Measurements from ENCODE around the gene SH3GL3.

SH3GL3 gene

DNA sequence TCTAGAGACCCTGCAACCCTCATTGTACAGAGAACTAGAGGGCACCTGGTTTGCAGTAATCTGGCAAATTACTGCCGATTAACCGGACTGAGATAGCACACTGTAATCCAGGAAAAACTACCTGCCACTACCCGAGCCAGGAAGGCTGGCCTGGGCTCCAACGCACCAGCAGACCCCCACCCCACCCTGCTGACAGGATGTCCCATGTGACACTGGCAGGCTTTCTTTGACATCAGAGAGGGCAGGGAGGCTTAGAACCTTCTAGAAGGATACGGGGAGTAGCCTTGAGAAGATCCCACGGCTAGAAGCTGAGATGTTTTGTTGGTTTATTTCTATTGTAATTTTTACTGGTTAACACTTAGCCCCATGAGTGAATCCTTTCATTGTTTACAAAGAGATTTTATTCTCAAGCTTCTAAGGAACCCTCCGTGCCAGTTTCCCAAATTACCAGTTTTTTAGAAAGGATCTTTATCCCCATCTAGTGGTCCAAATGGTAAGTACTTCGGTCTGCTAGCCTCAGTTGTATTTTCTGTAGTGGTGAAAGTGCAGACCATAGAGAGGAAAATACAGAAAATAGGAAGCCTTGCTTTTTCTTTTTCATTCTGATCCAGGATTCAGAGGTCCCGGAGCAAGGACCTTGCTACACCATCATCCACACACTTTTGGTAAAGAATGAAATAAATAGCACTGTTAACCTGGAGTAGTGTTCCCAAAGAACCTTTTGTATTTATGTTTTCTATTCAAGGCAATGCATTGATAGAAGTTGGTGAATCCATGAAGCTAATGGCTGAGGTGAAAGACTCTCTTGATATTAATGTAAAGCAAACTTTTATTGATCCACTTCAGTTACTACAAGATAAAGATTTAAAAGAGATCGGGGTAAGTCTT, 124.9 kb downstream of the SH3GL3 start:
- DNase-seq = no peak

DNA sequence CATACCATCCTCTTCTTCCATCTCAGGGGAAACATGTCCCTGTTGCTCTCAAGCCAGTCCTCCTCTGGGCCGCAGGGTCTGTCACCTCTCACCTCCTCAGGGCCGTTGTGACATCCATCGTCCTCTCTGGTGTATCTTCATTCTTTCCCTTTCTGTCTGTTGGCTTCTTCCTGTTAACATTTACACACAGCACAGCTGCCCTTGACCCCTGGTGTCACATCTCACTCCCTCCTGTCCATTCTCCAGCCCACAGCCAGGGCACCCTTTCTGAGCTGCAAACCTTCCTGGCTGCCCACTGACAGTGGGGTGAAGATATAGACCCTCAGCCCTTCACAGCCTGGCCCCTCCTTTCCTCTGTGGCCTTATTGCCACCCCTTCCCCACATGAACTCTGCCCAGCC, 127.2 kb downstream of the SH3GL3 start:
- no peak for DNase-seq

DNA sequence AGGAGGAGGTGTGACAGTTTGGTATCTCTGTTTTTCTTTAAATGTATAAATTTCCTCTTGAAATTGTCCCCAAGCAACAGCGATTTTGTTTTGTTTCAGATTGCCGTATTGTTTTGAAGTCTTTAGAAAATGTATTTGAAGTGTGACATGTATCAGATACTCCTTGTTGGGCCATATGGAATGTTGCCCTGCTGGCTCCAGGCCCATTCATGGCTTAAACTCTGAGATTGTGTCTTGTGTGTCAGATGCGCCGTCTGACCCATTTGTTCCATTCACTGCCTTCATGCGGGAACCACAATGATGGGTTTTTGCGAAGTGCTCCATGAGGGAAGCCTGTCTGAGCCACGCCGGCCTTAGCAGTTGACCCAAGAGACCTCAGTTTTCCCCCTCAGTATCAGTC, 131.6 kb downstream of the SH3GL3 start:
- DNase-seq = no peak

DNA sequence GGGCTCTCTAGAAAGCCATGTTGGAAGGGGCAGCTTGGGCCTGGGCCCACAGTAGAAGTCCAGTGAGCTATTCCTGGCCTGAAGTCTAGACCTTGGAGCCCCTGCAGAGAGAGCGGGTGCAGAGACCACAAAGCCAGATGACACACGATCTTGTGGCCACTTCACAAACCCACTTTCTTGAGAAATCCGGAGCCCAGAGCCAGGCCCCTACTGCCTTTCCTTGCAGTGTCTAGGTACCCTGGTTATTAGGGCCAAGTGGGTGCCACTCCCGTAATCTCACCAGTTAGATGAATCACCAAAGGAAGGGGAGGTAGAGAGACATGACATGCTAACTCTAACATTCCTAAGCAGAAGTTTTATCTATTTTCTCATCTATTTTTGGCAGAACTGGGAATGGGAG, 134.2 kb downstream of the SH3GL3 start:
- DNase-seq = no peak

DNA sequence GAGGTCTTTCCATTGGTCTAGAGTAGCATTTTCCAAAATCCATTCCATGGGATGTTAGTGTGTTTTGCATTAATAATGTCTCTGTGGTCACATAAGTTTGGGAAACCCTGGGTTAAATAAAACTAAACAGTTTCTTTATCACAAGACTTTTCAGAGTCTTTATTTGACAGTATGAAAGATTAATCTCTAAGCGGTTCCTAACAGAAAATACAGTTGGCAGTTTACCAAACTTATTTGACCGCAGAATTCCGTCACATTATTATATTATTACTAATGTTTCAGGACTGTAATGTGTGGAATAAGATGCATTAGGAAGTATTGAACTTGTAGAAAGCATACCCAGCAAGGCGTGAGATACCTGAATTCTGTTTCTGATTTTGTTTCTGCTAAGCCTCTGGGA, 135.2 kb downstream of the SH3GL3 start:
- DNase-seq = no peak

DNA sequence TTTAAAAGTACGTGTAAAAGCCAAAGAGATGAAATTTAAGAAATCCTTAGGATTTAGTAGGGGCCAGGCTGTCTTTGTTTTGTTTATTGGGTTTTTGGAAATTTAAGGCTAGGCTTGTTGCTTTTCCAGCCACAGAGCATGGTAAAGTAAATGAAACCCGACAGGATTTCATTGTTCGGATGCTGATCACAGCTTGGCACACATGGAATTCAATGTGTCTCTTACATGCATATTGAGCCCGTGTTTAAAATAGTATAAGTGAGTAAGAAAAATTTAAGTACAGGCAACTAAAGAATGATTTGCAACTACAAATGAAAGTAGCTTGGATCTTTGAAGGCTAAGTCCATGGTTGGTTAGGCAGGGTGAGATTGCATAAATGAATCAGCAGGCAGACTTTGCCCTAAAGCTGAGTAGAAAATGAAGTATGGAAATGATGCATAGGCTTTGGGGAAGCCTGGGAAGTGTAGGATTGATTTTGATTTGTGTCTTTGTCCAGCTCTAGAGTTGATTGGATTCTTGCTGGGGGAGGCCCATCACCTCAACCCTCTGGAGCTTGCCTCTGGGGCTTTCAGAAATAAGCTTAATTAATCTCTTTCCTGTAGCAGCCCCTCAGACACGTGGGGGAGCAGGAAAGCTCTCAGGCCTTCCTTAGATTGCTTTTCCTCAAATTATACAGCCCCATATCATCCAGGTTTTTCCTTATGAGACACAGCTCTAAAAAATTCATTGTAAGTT, 138.6 kb downstream of the SH3GL3 start:
- DNase-seq = no peak

DNA sequence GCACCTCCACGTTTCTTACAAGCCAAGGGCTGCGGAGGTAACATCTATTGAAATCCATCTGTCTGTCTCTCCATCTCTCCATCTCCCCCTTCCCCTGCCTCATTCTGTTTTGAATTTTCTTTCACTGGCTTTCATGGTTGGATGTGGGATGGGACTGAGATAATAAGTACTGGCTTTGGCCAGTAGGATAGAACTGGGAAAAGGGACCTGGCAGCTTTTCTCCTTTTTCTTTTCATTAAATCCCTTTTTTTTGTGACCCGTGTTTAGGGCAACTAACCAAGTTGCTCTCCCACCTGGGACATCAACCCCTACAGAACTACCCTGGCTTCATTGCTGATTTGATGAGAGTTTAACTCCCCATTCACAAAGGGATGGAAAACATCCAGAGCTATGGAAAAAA, 139.9 kb downstream of the SH3GL3 start:
- no peak for DNase-seq

DNA sequence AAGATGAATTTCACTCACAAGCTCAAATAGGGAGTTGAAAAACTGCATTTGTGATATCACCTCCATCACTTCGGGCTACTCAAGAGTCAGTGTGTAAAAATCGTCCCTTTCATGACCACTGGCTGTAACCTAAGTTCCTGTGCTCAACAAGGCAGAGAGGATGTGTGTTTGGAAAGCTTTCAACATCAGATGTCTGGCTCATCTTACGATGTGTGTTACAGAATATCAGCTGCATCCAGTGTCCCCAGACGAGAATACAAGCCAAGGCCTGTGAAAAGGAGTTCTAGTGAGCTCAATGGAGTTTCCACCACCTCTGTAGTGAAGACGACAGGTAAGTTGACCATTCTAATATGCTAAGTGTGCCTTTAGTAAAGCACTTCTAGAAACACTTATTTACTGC, 141.3 kb downstream of the SH3GL3 start:
- no peak for DNase-seq

DNA sequence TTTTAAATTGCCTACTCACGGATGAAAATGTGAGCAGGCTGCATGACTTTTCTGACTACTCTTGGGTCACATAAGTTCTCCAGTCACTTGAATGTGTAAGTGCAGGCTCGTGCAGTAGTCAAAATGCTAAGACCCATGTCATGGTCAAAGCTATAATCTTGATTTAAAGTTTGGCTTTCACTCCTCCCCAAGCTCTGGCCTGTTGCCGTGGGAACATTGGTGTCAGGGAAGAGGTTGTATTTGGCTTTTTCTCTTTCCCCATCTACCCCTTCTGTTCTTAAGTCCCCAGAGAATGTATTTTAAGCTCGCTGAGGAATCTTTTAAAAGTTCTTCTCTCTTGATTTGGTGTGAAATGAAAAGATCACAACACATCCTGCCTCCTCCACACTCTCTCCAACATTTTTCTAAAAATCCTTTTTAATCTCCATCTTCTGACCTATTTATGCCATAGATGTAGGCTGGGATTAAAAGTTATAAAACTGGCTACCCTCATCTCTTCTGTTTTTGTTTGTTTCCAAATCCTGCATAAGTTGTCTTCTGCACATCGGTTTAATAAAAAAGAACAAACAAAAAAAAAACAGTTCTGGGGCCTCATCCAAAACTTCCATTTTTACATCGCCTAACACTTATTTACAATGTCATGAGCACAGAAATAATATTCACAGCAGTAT, 145.4 kb downstream of the SH3GL3 start:
- DNase-seq = no peak

DNA sequence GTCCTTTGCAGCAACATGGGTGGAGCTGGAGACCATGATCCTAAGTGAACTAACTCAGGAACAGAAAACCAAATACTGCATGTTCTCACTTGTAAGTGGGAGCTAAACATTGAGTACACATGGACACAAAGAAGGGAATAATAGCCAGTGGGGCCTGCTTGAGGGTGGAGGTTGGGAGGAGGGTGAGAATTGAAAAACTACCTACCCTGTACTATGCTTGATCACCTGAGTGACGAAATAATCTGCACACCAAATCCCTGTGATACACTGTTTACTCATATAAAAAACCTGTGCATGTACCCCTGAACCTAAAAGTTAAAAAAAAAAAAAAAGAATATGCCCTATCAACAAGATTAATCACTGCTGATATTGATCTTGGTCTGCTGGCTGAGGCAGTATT, 148.1 kb downstream of the SH3GL3 start:
- DNase-seq = no peak

DNA sequence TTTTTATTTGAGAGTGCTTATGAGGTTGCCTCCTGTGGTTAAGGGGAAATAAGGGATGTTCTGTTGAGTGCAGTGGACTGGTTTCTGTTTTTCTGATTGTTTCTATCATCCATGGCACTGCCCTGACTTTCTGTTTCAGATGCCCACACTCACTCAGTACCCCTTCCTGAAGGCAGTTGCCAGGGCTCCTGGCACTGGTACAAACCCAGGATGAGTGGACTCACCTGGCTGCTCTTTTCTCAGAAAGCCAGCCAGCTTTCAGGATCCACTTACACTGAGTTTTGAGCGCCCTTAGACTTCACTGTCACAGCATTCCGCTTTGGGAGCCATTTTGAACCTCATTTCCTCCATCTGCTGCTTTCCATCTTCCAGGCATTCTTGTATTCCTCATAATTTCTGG, 150.9 kb downstream of the SH3GL3 start:
- DNase-seq = no peak

DNA sequence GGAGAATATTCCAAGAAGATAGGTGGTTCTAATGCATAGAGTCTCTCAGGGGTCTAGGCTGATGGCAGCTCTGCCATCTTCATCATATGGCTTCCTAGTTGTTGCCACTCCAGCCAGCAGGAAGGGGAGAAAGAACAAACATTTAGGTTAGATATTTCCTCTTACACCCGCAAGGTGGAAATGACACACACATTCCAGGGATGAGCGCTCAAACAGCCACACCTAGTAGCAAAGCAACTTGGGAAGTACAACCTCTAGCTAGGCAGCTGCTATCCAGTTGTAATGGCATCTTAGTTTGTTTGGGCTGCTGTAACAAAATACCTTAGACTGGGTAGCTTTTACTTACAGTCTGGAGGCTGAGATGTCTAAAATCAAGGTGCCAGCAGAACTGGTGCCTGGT, 154.9 kb downstream of the SH3GL3 start:
- DNase-seq = no peak

DNA sequence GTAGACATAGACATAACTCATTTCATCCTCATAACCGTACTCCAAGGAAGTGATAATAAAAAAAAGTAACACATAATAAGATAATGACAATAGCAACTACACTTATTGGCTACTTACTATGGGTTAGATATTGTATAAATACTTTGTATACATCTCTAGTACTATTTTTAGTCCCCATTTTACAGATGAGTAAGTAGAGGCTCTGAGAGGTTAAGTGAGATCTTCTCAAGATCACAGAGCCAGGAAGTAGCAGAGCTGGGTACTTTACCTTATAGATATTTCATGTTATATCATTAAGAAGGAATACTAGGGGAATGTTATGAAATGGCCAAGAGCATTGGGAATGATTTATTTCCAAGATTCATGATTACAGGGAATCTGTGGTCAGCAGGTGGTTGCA, 157.4 kb downstream of the SH3GL3 start:
- DNase-seq = no peak

DNA sequence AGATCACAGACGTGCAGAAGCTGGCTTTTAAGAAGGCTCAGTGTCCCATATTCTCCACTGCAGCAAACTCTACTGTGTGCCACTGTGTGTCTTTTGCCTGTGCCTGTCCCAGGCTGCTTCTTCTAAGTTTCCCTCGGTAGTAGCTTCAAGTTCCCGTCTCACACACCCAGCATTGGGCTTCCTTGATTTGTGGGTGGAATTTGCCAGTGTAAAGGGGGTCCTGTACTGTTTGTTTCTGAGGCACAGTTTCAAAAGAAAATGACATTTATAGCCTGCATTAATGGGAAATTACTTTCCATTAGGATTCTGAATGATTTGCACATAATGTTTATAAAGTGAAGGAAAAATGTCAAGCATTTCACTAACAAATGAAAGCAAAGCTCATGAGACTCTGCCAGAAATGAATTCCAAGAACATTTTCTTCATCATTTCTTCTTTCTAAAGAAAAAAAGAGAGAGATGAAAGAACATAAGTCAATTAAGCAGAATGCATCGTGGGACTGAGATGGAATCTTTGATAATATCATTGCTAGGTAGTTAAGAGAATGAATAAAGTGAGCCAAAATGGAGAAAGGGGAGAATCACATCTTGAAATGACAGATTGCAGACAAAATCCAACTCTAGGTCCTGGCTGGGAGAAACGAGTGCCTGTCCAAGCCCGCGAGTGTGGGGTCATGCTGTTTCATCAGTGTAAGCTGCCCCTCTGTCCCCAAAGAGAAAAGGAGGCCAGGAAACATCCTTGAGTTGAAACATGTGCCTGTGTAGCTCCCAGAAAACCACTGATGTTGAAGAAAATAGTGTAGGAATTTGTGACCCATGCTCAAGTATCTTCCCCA, 158.2 kb downstream of the SH3GL3 start:
- DNase-seq = no peak

DNA sequence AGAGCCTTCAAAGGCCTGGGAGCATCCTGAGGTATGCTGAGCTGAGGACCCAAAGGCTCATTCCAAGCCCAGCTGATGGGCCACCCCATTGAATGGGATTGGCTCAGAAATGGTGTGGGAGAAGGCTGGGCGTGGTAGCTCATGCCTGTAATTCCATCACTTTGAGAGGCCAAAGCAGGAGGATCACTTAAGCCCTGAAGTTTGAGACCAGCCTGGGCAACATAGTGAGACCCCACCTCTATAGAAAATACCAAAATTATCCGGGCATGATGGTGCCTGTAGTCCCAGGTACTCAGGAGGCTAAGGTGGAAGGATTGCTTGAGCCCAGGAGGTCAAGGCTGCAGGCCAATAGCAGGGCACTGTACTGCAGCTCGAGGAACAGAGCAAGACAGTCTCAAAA, 163.0 kb downstream of the SH3GL3 start:
- DNase-seq = no peak

DNA sequence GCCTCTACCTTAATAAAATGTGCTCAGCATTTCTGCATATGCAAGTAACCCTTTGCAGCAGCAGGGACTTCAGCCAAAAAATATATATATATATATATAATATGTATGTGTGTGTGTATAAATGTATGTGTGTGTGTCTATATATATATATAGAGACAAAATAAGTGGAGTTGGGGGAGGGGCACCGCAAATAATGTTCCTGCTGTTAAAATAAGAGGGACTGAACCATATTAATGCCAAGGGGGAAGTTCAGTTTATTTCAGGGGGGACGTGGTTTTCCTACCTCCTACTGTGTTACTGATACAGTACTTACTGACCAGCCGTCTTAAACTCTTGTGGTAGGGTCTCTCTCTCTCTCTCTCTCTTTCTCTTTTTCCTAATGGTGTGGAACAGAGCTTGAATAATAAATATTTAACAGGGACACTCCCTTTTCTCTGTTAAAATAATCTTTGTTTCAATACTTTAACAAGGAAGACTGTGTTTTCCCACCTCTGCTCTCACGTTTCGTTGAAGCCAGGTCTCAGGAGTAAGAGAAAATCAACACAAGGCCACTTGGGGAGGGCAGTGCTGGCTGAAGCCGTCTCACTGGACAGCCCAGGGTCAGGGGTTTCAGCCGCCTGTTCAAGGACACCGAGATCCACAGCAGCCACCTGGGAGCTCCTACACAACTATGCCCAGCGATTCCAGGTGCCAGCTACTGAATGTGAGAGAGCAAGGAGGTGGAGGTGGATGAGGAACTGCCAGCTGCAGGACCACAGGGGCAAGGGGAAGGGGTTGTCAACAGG, 164.0 kb downstream of the SH3GL3 start:
- no peak for DNase-seq

DNA sequence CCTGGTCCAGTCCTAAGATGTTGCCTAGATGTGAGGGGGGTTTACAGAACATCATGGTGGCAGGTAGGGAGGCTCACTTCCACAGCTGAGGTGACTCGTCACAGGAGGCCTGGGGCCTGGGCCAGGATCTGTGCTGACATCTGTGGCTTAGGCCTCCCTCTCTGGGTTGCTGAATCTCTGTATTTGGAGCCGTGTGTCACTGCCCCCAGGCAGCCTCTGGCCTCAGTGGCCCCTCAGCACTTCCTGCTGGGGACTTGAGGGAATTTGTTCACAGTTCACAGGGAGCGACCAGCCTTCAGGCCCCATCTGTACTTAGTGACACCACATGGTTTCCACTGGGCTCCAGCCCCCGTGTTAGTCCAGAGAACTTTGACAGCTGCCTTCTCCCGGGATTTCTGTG, 165.1 kb downstream of the SH3GL3 start:
- no peak for DNase-seq

DNA sequence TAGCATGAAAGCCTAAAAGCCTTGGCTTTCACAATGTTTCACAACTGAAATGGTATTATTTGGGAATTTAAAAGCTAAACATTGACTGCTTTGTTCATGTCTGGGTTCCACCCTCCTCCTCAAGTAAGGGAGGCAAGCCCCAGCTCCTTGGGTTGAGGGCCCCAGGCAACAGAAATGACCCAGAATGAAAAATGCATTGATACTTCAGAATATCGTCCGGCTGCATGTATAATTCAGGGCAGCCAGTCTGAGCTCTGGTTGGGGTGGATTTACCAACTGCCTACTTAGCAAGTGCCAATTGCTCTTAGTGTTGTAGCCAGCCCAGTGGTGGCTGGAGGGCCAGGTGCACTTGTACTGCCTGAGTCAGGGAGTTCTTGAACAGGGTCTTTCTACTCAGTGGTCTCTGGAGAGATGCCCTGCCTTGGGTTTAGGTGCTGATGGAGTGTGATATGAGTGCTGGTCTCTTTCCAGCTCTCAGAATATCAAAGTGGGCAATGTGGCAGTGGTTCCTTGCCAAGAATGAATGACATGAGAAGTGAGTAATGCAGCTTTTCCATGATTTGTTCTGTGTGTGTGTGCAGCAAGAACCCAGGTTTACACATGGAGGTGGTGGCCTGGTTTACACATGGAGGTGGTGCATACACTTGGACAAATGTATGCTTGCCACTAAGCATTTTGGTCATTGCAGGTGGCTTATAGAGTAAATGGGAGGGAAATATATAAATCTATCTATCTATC, 165.9 kb downstream of the SH3GL3 start:
- no peak for DNase-seq

DNA sequence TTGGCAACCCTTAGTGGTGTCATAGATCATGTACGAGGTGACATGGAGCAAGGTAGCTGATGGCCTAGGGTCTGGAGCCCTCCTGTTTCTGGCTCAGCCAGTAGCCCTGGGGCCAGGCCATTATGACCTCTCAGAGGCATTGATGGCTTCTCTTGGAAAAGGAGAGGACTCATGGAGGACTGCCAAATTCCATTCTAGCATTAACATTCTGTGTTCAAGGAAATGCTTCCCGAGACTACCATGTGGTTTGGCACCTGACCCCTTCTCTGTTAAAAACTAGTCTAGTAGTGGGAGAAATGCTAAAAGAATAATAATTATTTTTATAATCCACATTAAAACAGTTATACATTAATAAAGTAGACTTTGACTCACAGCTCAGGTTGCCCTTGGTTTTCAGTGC, 166.6 kb downstream of the SH3GL3 start:
- DNase-seq = no peak

DNA sequence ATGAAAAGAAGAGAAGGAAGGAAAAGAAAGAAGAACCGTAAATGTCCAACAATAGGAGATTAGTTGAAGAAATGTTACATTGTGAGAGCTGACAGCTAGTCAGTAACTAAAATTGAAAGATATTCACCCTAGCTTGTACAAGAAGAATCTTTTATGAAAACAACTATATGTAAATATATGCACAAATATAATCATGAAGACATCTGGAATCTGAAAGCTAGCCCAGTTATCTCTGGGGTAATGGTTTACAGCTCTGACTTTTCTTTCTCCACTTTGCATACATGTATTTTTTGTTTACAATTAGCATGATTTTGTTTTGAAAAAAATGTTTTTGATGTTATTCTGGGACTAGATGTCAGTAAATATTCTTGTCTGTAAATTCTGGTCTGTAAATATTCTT, 169.7 kb downstream of the SH3GL3 start:
- no peak for DNase-seq

DNA sequence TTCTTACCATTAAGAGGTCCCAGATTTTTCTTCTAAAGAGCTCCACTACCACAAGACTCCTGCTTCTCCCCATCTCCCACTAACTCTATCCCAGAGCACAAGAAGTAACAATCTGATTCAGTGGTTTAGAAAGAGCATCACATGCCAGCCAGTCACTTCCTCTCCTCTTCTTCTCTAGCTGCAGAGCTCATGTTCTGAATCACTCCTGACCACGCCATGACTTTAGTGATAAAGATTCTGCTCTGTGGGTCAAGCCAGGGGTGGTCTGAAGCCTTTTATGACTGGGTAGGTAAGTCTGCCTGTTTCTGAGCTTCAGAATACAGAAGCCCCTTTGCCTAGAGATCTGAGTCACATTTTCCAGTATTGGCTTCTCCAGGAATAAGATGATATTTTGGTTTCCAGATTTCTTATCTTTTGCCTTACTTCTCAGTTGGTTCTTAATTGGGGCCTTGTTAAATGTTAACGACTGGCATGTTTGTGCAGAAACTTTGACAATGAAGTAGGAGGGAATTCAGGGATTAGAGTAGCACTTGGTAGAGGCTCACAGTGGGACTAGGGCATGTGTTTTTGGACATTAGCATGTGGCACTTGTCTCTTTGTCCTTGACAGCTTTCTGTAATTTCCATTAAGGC, 179.1 kb downstream of the SH3GL3 start:
- DNase-seq = no peak
